WTC11 (cell line): ENCODE measurements around the gene P2RY11. TPM values are rescaled to one million over a fixed set of nuclear protein-coding genes. Genes with fewer than 3 reads are reported as not detected.

Experiments used
- ATAC-seq: fragments of 200-7000 bp; cut with Tn5 transposase; 2 replicates; pipeline ENCODE4 v1.10.0; 2021; ENCODE audit warnings: mild to moderate bottlenecking, moderate library complexity
- CTCF ChIA-PET: fragments of 300-600 bp; sonication (Branson Sonifier 250); formaldehyde crosslinking; loops from one replicate; lab custom pipeline; 2021; ENCODE audit warnings: antibody characterized with exemption; lab: Charles Lee
- POLR2A ChIA-PET: fragments of 350-600 bp; sonication (Branson Sonifier 250); formaldehyde crosslinking; loops from one replicate; lab custom pipeline; 2021; ENCODE audit warnings: antibody characterized with exemption; lab: Charles Lee
- DNase-seq: peaks from one replicate; pipeline ENCODE4 v3.0.0; 2021; ENCODE audit warnings: low spot score
- H3K27ac Mint-ChIP-seq: 2 replicates; pipeline ENCODE4 v1.8.0; 2021; ENCODE audit warnings: mixed read lengths
- H3K27me3 Mint-ChIP-seq: 2 replicates; pipeline ENCODE4 v1.8.0; 2021; ENCODE audit warnings: low read depth, mild to moderate bottlenecking, moderate library complexity, mixed read lengths
- H3K36me3 Mint-ChIP-seq: 2 replicates; pipeline ENCODE4 v1.8.0; 2021; ENCODE audit warnings: mixed read lengths
- H3K4me1 Mint-ChIP-seq: 2 replicates; pipeline ENCODE4 v1.8.0; 2022; ENCODE audit warnings: mixed read lengths
- H3K4me3 Mint-ChIP-seq: 2 replicates; pipeline ENCODE4 v1.8.0; 2021; ENCODE audit warnings: mild to moderate bottlenecking, moderate library complexity, mixed read lengths
- H3K9me3 Mint-ChIP-seq: 2 replicates; pipeline ENCODE4 v1.8.0; 2021; ENCODE audit warnings: mixed read lengths
- ATF1 ChIP-seq: sonication (generic); formaldehyde crosslinking; IDR thresholded peaks from 2 replicates; pipeline ENCODE4 v1.8.1; 2023; ENCODE audit warnings: mild to moderate bottlenecking, moderate library complexity, missing genetic modification reagents
- CREB1 ChIP-seq: sonication (generic); formaldehyde crosslinking; IDR thresholded peaks from 2 replicates; pipeline ENCODE4 v1.8.0; 2023; ENCODE audit warnings: mild to moderate bottlenecking, missing genetic modification reagents
- CTCF ChIP-seq: fragments of 200-600 bp; IDR thresholded peaks from 2 replicates; pipeline ENCODE4 v1.8.0; 2022; ENCODE audit warnings: antibody characterized with exemption
- FOXK1 ChIP-seq: sonication (generic); formaldehyde crosslinking; IDR thresholded peaks from 2 replicates; pipeline ENCODE4 v1.8.0; 2022; ENCODE audit warnings: mild to moderate bottlenecking, moderate library complexity, missing genetic modification reagents
- GRHL2 ChIP-seq: fragments of 250-450 bp; sonication (Bioruptor Pico); IDR thresholded peaks from 2 replicates; pipeline ENCODE4 v1.8.0; 2022; ENCODE audit warnings: mild to moderate bottlenecking, moderate library complexity; ENCODE audit not compliant: insufficient replicate concordance, severe bottlenecking
- NFE2L1 ChIP-seq: sonication (generic); formaldehyde crosslinking; IDR thresholded peaks from 2 replicates; pipeline ENCODE4 v1.8.1; 2023; ENCODE audit warnings: missing genetic modification reagents
- NR1H2 ChIP-seq: sonication (generic); formaldehyde crosslinking; IDR thresholded peaks from 2 replicates; pipeline ENCODE4 v1.9.0; 2021; ENCODE audit warnings: mild to moderate bottlenecking, moderate library complexity, missing genetic modification reagents
- PRDM15 ChIP-seq: sonication (generic); formaldehyde crosslinking; IDR thresholded peaks from 2 replicates; pipeline ENCODE4 v1.8.0; 2022; ENCODE audit warnings: missing genetic modification reagents
- PREB ChIP-seq: sonication (generic); formaldehyde crosslinking; IDR thresholded peaks from 2 replicates; pipeline ENCODE4 v1.8.1; 2022; ENCODE audit warnings: mild to moderate bottlenecking, missing genetic modification reagents, moderate library complexity, borderline replicate concordance
- SP1 ChIP-seq: sonication (generic); formaldehyde crosslinking; conservative IDR thresholded peaks from 2 replicates; pipeline ENCODE4 v1.8.1; 2022; ENCODE audit warnings: missing genetic modification reagents
- TCF7 ChIP-seq: sonication (generic); formaldehyde crosslinking; IDR thresholded peaks from 2 replicates; pipeline ENCODE4 v1.8.0; 2022; ENCODE audit warnings: mild to moderate bottlenecking, low read depth, missing genetic modification reagents, moderate library complexity
- USF1 ChIP-seq: sonication (generic); formaldehyde crosslinking; IDR thresholded peaks from 2 replicates; pipeline ENCODE4 v1.8.0; 2022; ENCODE audit warnings: mild to moderate bottlenecking, missing genetic modification reagents
- USF2 ChIP-seq: sonication (generic); formaldehyde crosslinking; IDR thresholded peaks from 2 replicates; pipeline ENCODE4 v1.8.1; 2023; ENCODE audit warnings: mild to moderate bottlenecking, missing genetic modification reagents, moderate library complexity
- ZBTB21 ChIP-seq: sonication (generic); formaldehyde crosslinking; IDR thresholded peaks from 2 replicates; pipeline ENCODE4 v1.8.1; 2023; ENCODE audit warnings: mild to moderate bottlenecking, missing genetic modification reagents, borderline replicate concordance
- ZMAT4 ChIP-seq: fragments of 250-450 bp; sonication (Bioruptor Pico); IDR thresholded peaks from 2 replicates; pipeline ENCODE4 v1.9.0; 2021; ENCODE audit warnings: mild to moderate bottlenecking
- ZNF121 ChIP-seq: sonication (generic); formaldehyde crosslinking; IDR thresholded peaks from 2 replicates; pipeline ENCODE4 v1.8.0; 2023; ENCODE audit warnings: missing genetic modification reagents
- ZNF138 ChIP-seq: sonication (generic); formaldehyde crosslinking; conservative IDR thresholded peaks from 2 replicates; pipeline ENCODE4 v1.8.1; 2022; ENCODE audit warnings: mild to moderate bottlenecking, moderate library complexity, missing genetic modification reagents
- ZNF219 ChIP-seq: sonication (generic); formaldehyde crosslinking; IDR thresholded peaks from 2 replicates; pipeline ENCODE4 v1.8.0; 2023; ENCODE audit warnings: missing genetic modification reagents, mild to moderate bottlenecking, borderline replicate concordance
- ZNF423 ChIP-seq: fragments of 250-450 bp; sonication (Bioruptor Pico); IDR thresholded peaks from 2 replicates; pipeline ENCODE4 v2.1.2; 2022; ENCODE audit warnings: mild to moderate bottlenecking, moderate library complexity
- total RNA-seq: library from RNA; stranded (reverse); gene quantifications from 3 replicates; pipeline ENCODE4 v1.2.3, GENCODE V29; 2021

P2RY11 gene
- total RNA-seq, 1 experiment from 2014 or later = 21.0 TPM

GRCh38 chr19:10074153-10074552, 37.3 kb upstream of the P2RY11 start:
- CTCF ChIA-PET = interaction anchor here (1.7 kb wide), 1 partner anchor 25 kb away, joined by 7 read pairs; no protein-coding TSS in a partner anchor
- H3K27me3 Mint-ChIP-seq = peaks cover 43% of the 10 kb centered on the region
- peaks cover 8% of the 10 kb centered on the region for H3K4me1 Mint-ChIP-seq
- ATAC-seq (no peak), DNase-seq (no peak)
- H3K27ac Mint-ChIP-seq = no peak overlapping the region
- peaks cover 21% of the 10 kb centered on the region for H3K9me3 Mint-ChIP-seq
- POLR2A ChIA-PET = no interaction called here
- no peak overlapping the region for H3K4me3 Mint-ChIP-seq
- 0 out of 2 replicates have a peak, but pooled peaks cover 2% of the 10 kb centered on the region for H3K36me3 Mint-ChIP-seq
- TF ChIP-seq CTCF (peak; percentile 17; the same call in 1 of the 2 replicates), USF1 (CRISPR knock-in tag) (peak; percentile 77), USF2 (CRISPR knock-in tag) (peak; percentile 78), NR1H2 (CRISPR knock-in tag) (no peak), PRDM15 (CRISPR knock-in tag) (no peak)
- TF ChIP-seq, all 79 proteins: peak for 3

GRCh38 chr19:10076535-10076934, 35.0 kb upstream of the P2RY11 start:
- CTCF ChIA-PET = interaction anchor here (0.9 to 1.4 kb wide), 2 partner anchors 13 to 49 kb away, joined by 5 read pairs; no protein-coding TSS in a partner anchor
- POLR2A ChIA-PET = interaction anchor here (0.7 kb wide), 1 partner anchor 42 kb away, joined by 4 read pairs; no protein-coding TSS in a partner anchor
- Mint-ChIP-seq H3K36me3 (0 out of 2 replicates have a peak, but pooled peaks cover 2% of the 10 kb centered on the region), H3K4me3 (no peak overlapping the region), H3K27me3 (peaks cover 48% of the 10 kb centered on the region), H3K9me3 (peaks cover 20% of the 10 kb centered on the region), H3K27ac (no peak overlapping the region), H3K4me1 (peaks cover 3% of the 10 kb centered on the region)
- no peak for DNase-seq
- no peak for ATAC-seq
- no peak for TF ChIP-seq ZBTB21 (CRISPR knock-in tag)
- TF ChIP-seq SP1 (CRISPR knock-in tag) = no peak
- TF ChIP-seq ZNF138 = no peak
- TF ChIP-seq PRDM15 (CRISPR knock-in tag) = no peak
- TF ChIP-seq ZNF219 = no peak
- TF ChIP-seq ZMAT4 (CRISPR knock-in tag) = no peak
- TF ChIP-seq FOXK1 (CRISPR knock-in tag) = no peak
- no peak for TF ChIP-seq ATF1 (CRISPR knock-in tag)
- TF ChIP-seq ZNF121 (CRISPR knock-in tag) = no peak
- TF ChIP-seq GRHL2 (CRISPR knock-in tag) = no peak
- no peak for TF ChIP-seq ZNF423 (CRISPR knock-in tag)
- no peak for TF ChIP-seq TCF7 (CRISPR knock-in tag)
- no peak for TF ChIP-seq CTCF
- TF ChIP-seq PREB (CRISPR knock-in tag) = no peak
- no peak for TF ChIP-seq CREB1
- no peak for TF ChIP-seq NFE2L1 (CRISPR knock-in tag)
